Measurements from ENCODE around the gene SCNM1.

SCNM1 gene

DNA sequence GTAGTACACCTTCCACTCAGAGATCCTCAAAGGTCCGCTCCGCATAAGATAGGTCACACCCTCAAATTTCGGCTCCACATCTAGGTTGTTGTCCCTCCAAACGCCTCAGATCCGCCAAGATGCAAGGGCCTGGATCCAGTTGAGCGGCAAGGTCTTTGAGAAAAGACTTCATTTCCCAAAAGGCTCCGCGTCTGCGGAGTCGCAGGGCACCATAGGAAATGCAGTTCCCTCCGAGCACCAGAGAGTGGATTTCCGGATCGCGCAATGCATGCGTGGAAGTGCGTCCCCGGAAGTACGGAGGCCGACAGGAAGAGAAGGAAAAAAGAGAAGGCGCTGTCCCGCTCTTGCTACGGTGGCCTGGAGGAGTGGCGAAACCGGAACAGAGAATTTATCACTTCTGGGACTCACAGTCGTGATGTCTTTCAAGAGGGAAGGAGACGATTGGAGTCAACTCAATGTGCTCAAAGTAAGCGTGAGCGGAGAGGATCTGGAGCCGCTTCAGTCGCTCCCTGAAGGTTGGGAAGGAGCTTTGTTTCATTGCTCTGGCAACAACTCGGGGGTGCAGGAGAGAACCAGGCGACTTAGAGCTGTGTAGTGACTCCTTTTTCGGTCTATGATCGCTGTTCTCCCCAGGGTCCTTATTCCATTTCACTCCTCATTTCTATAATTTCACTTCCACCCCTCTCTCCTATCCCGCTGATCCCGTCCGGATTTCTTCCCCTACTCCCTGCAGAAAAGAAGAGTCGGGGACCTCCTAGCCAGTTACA lies at the start of gene SCNM1, which contains the start of gene LYSMD1:
Gene SCNM1 (plus strand): TSS at position 407 of the 767 bp plus-strand sequence. CDS start 9 bp downstream, at position 416.
Gene LYSMD1 (minus strand): TSS at position 165 of the 767 bp plus-strand sequence. CDS start 644 bp downstream, outside the sequence.
- DNase-seq, result peak; percentile 93

- no peak for DNase-seq
Observed at GRCh38 chr1:151124763-151125403, 41.1 kb upstream of the SCNM1 start.

GRCh38 chr1:151128800-151129199 lies 37.1 kb upstream of the SCNM1 start:
- no peak for DNase-seq

- DNase-seq, result peak; percentile 76
Observed at GRCh38 chr1:151130987-151131586, 34.9 kb upstream of the SCNM1 start.

DNA sequence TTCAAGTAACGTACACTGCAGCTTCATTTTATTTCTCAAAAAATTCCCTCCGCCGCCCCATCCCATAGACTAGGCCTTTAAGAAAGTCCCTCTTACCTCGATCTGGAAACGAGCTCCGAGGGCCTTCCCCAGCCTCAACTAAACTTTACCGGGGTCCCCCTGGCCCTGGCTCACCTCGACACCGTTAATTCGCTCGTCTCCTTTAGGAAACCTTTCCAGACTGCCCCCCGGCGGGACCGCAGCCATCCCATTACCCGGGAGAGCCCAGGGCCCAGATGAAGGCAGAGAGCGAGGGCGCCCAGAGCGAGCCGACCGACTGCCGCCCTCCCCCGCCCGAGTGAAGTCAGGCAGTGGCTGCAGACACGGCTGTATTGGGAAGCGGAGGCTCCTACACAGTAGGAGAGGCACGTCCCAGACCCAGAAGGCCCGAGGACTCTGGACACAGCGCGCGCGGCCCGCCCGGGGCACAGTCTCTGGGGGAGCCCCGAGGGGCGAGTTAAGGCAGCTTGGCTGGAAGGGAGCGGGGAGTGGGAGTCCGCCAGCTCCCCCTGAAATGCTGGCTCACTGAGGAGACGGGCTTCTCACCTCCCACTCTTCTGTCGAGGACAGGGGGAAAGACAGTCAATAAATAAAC lies 34.1 kb upstream of the SCNM1 start:
- DNase-seq, result no peak

GRCh38 chr1:151132335-151133017 lies 33.5 kb upstream of the SCNM1 start:
- DNase-seq, result no peak

DNA sequence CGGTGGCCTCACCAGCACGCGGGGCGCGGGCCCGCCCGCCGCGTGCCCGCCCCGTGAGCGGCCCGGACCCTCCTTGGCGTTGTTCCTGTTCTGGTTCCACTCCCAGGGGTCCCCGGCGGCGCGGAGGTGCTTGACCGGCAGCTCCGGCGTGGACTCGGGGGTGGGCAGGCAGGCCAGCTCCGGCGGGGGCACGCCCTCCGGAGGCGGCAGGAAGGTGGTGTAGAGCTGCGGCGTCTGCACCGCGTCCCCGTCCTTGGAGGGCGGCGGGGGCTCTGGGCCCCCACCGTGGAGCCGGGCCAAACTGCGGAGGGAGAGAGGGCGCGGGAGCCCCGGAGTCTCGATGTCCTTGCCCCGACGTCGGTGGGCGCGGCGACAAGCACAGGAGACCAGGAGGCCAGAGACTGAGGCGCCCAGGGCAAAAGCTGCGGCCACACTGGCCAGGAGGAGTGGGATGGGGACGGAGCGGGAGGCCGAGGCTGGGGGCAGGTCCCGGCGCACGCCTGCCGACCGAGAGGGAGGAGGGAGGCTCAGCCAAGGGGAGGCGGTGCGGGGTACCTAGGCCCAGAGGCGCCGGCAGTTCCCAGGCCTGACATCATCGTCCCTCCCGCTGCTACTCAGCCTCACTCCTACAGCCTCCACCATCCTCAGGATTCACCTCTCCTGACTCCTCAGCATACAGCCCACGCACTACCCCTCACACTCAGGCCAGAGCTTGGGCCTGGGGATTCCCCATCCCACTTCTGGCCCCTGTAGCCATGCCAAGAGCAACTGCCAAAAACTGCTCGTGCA lies 32.7 kb upstream of the SCNM1 start:
- no peak for DNase-seq

DNA sequence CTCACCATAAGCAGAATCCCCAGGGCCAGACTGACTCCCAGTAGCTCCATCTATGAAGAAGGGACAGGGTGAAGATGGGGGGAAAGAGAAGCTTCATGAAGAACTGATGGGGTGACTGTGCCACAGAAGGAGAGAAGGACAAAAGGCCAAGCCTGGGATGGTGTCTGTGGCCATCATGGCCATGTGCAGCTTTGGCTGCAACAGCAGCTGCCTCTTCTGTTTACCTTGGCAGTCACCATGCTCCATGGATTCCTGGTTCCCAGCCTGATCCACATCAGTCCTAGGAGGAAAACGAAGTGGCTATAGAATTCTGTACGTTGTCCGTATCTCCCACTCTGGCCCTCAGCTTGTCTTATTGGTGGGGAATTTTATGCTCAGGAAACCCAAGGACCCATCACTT lies 31.5 kb upstream of the SCNM1 start:
- DNase-seq, result no peak

GRCh38 chr1:151134991-151135390 lies 31.0 kb upstream of the SCNM1 start:
- no peak for DNase-seq

GRCh38 chr1:151135433-151136385 lies 30.2 kb upstream of the SCNM1 start:
- DNase-seq, result no peak

DNA sequence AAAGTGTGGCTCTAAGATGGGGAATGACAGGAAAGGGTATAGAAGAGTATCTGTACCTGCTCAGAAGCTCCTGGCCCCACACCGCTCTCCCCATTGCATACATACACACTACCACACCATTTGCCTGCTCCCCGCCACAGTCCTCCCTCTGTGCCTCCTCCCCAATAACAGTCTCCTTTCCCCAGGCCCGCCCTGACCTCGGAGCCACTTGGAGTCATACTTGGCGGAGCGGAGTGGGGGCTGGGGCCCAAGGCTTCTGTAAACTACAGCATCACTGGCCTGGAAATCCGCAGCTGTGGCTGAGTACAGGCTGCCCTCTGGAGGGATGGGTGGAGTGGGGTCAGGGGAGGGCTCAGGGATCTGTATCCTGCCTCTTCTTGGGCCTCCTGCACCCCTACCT lies 28.2 kb upstream of the SCNM1 start:
- no peak for DNase-seq

GRCh38 chr1:151142411-151143056 lies 23.4 kb upstream of the SCNM1 start:
- no peak for DNase-seq

DNA sequence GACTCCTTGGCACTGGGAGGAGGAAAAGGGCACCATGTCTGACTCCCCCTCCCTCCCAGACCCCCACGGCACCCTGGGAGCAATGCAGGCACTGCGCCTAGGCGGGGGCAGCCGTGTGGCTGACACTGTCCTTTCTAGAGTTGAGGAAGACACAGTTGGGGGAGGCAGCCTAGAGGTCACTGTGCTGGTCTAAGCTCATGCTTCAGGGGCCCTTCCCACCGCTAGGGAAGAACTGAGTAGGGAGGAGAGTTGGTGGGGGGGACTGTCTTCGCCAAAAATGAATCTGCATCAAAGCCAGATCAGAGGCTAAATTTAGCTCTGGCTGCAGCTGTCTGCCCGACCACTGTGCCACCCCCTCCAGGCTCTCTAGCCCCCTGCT lies 22.9 kb upstream of the SCNM1 start:
- DNase-seq, result no peak

- DNase-seq, result no peak
Observed at GRCh38 chr1:151143986-151144385, 22.0 kb upstream of the SCNM1 start.

GRCh38 chr1:151144474-151145303 lies 21.3 kb upstream of the SCNM1 start:
- DNase-seq, result no peak

GRCh38 chr1:151145304-151146071 lies 20.5 kb upstream of the SCNM1 start:
- DNase-seq, result peak; percentile 29

GRCh38 chr1:151146072-151146411 lies 19.9 kb upstream of the SCNM1 start:
- DNase-seq, result no peak

- peak; percentile 85 for DNase-seq
Observed at GRCh38 chr1:151146412-151147131, 19.4 kb upstream of the SCNM1 start, which contains the start of gene SEMA6C. SEMA6C (minus strand) TSS chr1:151146631; CDS start chr1:151142621, 4,010 bp downstream.
